Calu3 (cell line): Measurements from ENCODE around the gene HINFP. TPM values are rescaled to one million over a fixed set of nuclear protein-coding genes. Genes with fewer than 3 reads are reported as not detected.

Experiments
- BruUV-seq: library from RNA; stranded (reverse); fragments of 400-500 nt; replicated peaks from 2 replicates; lab custom pipeline; 2021; lab: Mats Ljungman, UMichigan
- CTCF ChIA-PET: fragments of 300-600 bp; sonication (Branson Sonifier 250); formaldehyde crosslinking; loops from one replicate; lab custom pipeline; 2022; ENCODE audit warnings: antibody characterized with exemption; lab: Charles Lee
- DNase-seq: peaks from one replicate; pipeline ENCODE4 v3.0.0; 2022
- H3K27ac Mint-ChIP-seq: one replicate; pipeline ENCODE4 v1.8.0; 2022; ENCODE audit warnings: mixed read lengths; ENCODE audit not compliant: unreplicated experiment
- H3K27me3 Mint-ChIP-seq: one replicate; pipeline ENCODE4 v1.8.0; 2022; ENCODE audit warnings: mixed read lengths; ENCODE audit not compliant: unreplicated experiment
- H3K36me3 Mint-ChIP-seq: one replicate; pipeline ENCODE4 v1.8.0; 2022; ENCODE audit warnings: mild to moderate bottlenecking, moderate library complexity, mixed read lengths; ENCODE audit not compliant: insufficient read depth, unreplicated experiment
- H3K4me1 Mint-ChIP-seq: one replicate; pipeline ENCODE4 v1.8.0; 2022; ENCODE audit warnings: mild to moderate bottlenecking, low read depth, mixed read lengths; ENCODE audit not compliant: unreplicated experiment
- H3K4me3 Mint-ChIP-seq: one replicate; pipeline ENCODE4 v1.8.0; 2022; ENCODE audit warnings: mild to moderate bottlenecking, low read depth, moderate library complexity, mixed read lengths; ENCODE audit not compliant: unreplicated experiment
- H3K9me3 Mint-ChIP-seq: one replicate; pipeline ENCODE4 v1.8.0; 2022; ENCODE audit warnings: low read depth, mixed read lengths; ENCODE audit not compliant: unreplicated experiment
- intact Hi-C: fragments of 100-400 bp; cut with micrococcal nuclease; formaldehyde crosslinking; loops from one replicate; pipeline ENCODE4 v1.10.0; 2022; ENCODE audit not compliant: unreplicated experiment
- total RNA-seq: library from RNA; stranded (reverse); gene quantifications from 2 replicates; pipeline ENCODE4 v1.2.3, GENCODE V29; 2022
- TF ChIP-seq, protein P1 (sequence below): fragments of 200-600 bp; IDR thresholded peaks from one replicate; pipeline ENCODE4 v1.8.0; 2022; ENCODE audit warnings: antibody characterized with exemption; ENCODE audit not compliant: unreplicated experiment

Gene HINFP
- total RNA-seq, 1 experiment from 2014 or later: 21.8 TPM

DNA sequence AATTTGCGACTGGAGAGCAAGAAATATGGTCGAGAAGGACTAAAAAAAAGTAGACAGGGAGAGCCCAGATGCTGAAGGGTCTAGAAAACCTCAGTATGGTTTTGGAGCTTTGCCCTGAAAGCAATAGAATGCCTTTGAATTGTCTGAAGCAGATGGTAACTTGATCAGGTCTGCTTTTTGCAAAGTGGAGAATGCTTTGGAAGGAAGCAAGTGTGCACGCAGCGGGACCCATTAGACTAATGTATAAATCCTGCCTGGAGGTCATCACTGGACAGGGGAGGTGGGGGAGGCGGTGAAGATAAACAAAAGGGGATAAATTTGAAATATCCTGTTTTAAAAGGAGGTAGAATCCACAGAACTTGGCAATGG lies 757 bp upstream of the HINFP start:
- H3K27me3 Mint-ChIP-seq: no peaks in the 10 kb centered on the region
- peaks cover 38% of the 10 kb centered on the region for H3K36me3 Mint-ChIP-seq
- CTCF ChIA-PET: no interaction called here
- TF ChIP-seq, protein P1, sequence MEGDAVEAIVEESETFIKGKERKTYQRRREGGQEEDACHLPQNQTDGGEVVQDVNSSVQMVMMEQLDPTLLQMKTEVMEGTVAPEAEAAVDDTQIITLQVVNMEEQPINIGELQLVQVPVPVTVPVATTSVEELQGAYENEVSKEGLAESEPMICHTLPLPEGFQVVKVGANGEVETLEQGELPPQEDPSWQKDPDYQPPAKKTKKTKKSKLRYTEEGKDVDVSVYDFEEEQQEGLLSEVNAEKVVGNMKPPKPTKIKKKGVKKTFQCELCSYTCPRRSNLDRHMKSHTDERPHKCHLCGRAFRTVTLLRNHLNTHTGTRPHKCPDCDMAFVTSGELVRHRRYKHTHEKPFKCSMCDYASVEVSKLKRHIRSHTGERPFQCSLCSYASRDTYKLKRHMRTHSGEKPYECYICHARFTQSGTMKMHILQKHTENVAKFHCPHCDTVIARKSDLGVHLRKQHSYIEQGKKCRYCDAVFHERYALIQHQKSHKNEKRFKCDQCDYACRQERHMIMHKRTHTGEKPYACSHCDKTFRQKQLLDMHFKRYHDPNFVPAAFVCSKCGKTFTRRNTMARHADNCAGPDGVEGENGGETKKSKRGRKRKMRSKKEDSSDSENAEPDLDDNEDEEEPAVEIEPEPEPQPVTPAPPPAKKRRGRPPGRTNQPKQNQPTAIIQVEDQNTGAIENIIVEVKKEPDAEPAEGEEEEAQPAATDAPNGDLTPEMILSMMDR: no peak
- no peak for DNase-seq
- TSS peak; percentile 79 for BruUV-seq
- H3K4me3 Mint-ChIP-seq: peak overlapping the region; percentile 93
- H3K4me1 Mint-ChIP-seq: peaks cover 24% of the 10 kb centered on the region
- H3K9me3 Mint-ChIP-seq: no peaks in the 10 kb centered on the region
- intact Hi-C loops: no loop called here
- peak overlapping the region; percentile 89 for H3K27ac Mint-ChIP-seq

DNA sequence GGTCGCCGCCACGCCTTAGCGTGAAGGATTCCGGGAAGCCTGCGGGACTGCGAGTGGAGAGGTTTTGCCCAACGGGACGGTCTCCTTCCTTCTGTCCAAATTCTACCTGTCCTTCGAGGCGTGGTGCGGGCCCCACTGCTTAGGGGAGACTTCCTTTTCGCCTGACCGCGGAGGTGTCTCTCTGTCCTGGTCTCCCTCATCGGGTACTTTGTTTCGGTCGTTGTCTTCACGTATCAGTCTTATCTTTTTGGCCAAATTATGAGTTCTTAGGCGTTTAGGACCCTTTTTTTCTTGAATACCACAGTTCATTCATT lies 388 bp downstream of the HINFP start:
- CTCF ChIA-PET: interaction anchor here (1.0 kb wide), 1 partner anchor 20 kb away, joined by 7 read pairs; the partner anchor contains the start of gene DPAGT1
- H3K27ac Mint-ChIP-seq: peak overlapping the region; percentile 89
- H3K27me3 Mint-ChIP-seq: no peaks in the 10 kb centered on the region
- peak overlapping the region; percentile 93 for H3K4me3 Mint-ChIP-seq
- TF ChIP-seq, protein P1: no peak
- TSS peak; percentile 82 for BruUV-seq
- DNase-seq: no peak
- peaks cover 27% of the 10 kb centered on the region for H3K4me1 Mint-ChIP-seq
- no peaks in the 10 kb centered on the region for H3K9me3 Mint-ChIP-seq
- intact Hi-C loops: no loop called here
- peaks cover 40% of the 10 kb centered on the region for H3K36me3 Mint-ChIP-seq

DNA sequence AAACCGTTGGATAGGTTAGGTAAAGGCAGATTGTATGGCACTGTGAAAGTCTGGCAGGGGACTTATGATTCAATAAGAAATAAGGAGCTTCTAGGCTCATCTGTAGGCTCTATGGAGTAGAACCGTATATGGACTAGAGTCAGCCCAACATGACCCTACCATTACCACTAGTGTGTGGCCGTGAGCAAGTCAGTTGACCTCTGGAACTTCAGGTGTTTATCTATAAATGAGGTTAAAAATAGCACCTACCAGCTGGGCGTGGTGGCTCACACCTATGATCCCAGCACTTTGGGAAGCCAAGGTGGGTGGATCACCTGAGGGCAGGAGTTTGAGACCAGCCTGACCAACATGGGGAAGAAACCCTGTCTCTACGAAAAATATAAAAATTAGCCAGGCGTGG lies 4.4 kb downstream of the HINFP start:
- CTCF ChIA-PET: no interaction called here
- Mint-ChIP-seq H3K4me1 (peaks cover 23% of the 10 kb centered on the region), H3K36me3 (peaks cover 40% of the 10 kb centered on the region), H3K27me3 (no peaks in the 10 kb centered on the region), H3K4me3 (no peak overlapping the region), H3K27ac (no peak overlapping the region), H3K9me3 (no peaks in the 10 kb centered on the region)
- TF ChIP-seq, protein P1: no peak
- intact Hi-C loops: no loop called here
- DNase-seq: no peak
- no TSS peak for BruUV-seq

DNA sequence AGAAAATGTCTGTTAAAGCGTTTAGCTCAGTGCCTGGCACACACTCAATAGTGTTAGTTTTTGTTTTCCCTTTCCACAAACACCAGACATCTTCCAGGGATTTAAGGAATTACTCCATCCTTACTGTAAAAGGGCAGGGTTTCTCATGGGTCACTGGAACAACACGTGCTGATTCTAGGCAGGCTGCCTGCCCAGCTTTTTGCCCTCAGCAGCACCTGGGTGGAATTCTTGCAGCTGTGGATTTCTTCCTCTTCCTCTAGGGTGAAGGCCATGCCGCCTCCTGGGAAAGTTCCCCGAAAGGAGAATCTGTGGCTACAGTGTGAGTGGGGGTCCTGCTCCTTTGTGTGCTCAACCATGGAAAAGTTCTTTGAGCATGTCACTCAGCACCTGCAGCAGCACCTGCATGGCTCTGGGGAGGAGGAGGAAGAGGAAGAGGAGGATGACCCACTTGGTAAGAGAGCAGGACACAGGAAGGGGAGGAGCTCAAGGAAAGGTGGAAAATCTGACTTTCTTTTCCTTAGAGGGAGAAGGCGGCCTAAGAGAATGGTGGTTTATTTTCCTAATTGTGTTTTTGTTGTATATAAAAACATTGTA lies 5.4 kb downstream of the HINFP start:
- Mint-ChIP-seq H3K4me3 (no peak overlapping the region), H3K27me3 (no peaks in the 10 kb centered on the region), H3K36me3 (peaks cover 34% of the 10 kb centered on the region), H3K4me1 (peaks cover 21% of the 10 kb centered on the region), H3K9me3 (no peaks in the 10 kb centered on the region), H3K27ac (no peak overlapping the region)
- intact Hi-C loops: no loop called here
- no peak for DNase-seq
- TF ChIP-seq, protein P1: no peak
- BruUV-seq: no TSS peak
- CTCF ChIA-PET: interaction anchor here (0.6 kb wide), 1 partner anchor 104 kb away, joined by 5 read pairs; no protein-coding TSS in a partner anchor
